HG03045 (cell line): ENCODE results near the gene ALK.

Experiments
- ATAC-seq: cut with Tn5 transposase; IDR thresholded peaks from one replicate; pipeline ENCODE4 v1.9.1; 2021; ENCODE audit warnings: mild to moderate bottlenecking, moderate library complexity; ENCODE audit not compliant: unreplicated experiment

ALK gene

GRCh38 chr2:29921560-29921915 lies at the start of gene ALK:
Gene ALK (minus strand): TSS chr2:29921586. CDS start chr2:29920659, 927 bp downstream.
- ATAC-seq = no peak

GRCh38 chr2:29966266-29966665 lies 44.9 kb upstream of the ALK start:
- ATAC-seq = no peak

- ATAC-seq = no peak
Observed at GRCh38 chr2:29963972-29964570, 42.7 kb upstream of the ALK start.

GRCh38 chr2:29962922-29963321 lies 41.5 kb upstream of the ALK start:
- no peak for ATAC-seq

- ATAC-seq = no peak
Observed at GRCh38 chr2:29954316-29954715, 32.9 kb upstream of the ALK start.

- ATAC-seq = no peak
Observed at GRCh38 chr2:29952973-29953372, 31.6 kb upstream of the ALK start.

GRCh38 chr2:29951576-29951975 lies 30.2 kb upstream of the ALK start:
- no peak for ATAC-seq

- ATAC-seq = no peak
Observed at GRCh38 chr2:29950481-29950880, 29.1 kb upstream of the ALK start.

- no peak for ATAC-seq
Observed at GRCh38 chr2:29949042-29949441, 27.7 kb upstream of the ALK start.

- ATAC-seq = no peak
Observed at GRCh38 chr2:29946505-29946904, 25.1 kb upstream of the ALK start.

- no peak for ATAC-seq
Observed at GRCh38 chr2:29942711-29943110, 21.3 kb upstream of the ALK start.

- no peak for ATAC-seq
Observed at GRCh38 chr2:29940706-29941105, 19.3 kb upstream of the ALK start.

GRCh38 chr2:29936020-29936419 lies 14.6 kb upstream of the ALK start:
- no peak for ATAC-seq

GRCh38 chr2:29931818-29932217 lies 10.4 kb upstream of the ALK start:
- no peak for ATAC-seq

- ATAC-seq = no peak
Observed at GRCh38 chr2:29923110-29923721, 1.8 kb upstream of the ALK start.

- ATAC-seq = no peak
Observed at GRCh38 chr2:29922605-29923004, 1.2 kb upstream of the ALK start.

- ATAC-seq = no peak
Observed at GRCh38 chr2:29920631-29921559, 491 bp downstream of the ALK start.

GRCh38 chr2:29920130-29920577 lies 1.2 kb downstream of the ALK start:
- no peak for ATAC-seq

GRCh38 chr2:29918941-29919340 lies 2.4 kb downstream of the ALK start:
- ATAC-seq = no peak

- no peak for ATAC-seq
Observed at GRCh38 chr2:29917781-29918180, 3.6 kb downstream of the ALK start.

GRCh38 chr2:29916571-29916970 lies 4.8 kb downstream of the ALK start:
- ATAC-seq = no peak

- no peak for ATAC-seq
Observed at GRCh38 chr2:29910960-29911359, 10.4 kb downstream of the ALK start.
